HK-2 (cell line): ENCODE data around the gene ZNF496.
"Not testable (repeated sequence)": the region's sequence is repeated elsewhere in the genome, so short reads cannot be mapped to it uniquely, and the experiment has no call there.

ENCODE experiments used
- DNase-seq: peaks from one replicate; pipeline ENCODE4 v3.0.0-alpha.2; 2018; ENCODE audit not compliant: unreplicated experiment

ZNF496 gene

GRCh38 chr1:247359559-247359958, 27.9 kb upstream of the ZNF496 start:
- no peak for DNase-seq

GRCh38 chr1:247358920-247359319, 27.3 kb upstream of the ZNF496 start:
- DNase-seq: no peak

GRCh38 chr1:247357781-247358211, 26.1 kb upstream of the ZNF496 start:
- DNase-seq: peak; percentile 89

GRCh38 chr1:247357052-247357780, 25.5 kb upstream of the ZNF496 start:
- DNase-seq: no peak

GRCh38 chr1:247355160-247355559, 23.5 kb upstream of the ZNF496 start:
- DNase-seq: not testable (repeated sequence)

- no peak for DNase-seq
Observed at GRCh38 chr1:247352175-247352574, 20.5 kb upstream of the ZNF496 start.

- DNase-seq: no peak
Observed at GRCh38 chr1:247350587-247350986, 18.9 kb upstream of the ZNF496 start.

- no peak for DNase-seq
Observed at GRCh38 chr1:247347477-247348222, 16.0 kb upstream of the ZNF496 start.

- DNase-seq: no peak
Observed at GRCh38 chr1:247345881-247346280, 14.2 kb upstream of the ZNF496 start.

- no peak for DNase-seq
Observed at GRCh38 chr1:247343801-247344200, 12.1 kb upstream of the ZNF496 start.

GRCh38 chr1:247338723-247339275, 7.1 kb upstream of the ZNF496 start:
- DNase-seq: no peak

GRCh38 chr1:247337961-247338360, 6.3 kb upstream of the ZNF496 start:
- no peak for DNase-seq

- DNase-seq: no peak
Observed at GRCh38 chr1:247337250-247337746, 5.6 kb upstream of the ZNF496 start.

GRCh38 chr1:247336390-247336789, 4.7 kb upstream of the ZNF496 start:
- no peak for DNase-seq

GRCh38 chr1:247335882-247336281, 4.2 kb upstream of the ZNF496 start:
- DNase-seq: no peak

GRCh38 chr1:247334378-247335133, 2.9 kb upstream of the ZNF496 start:
- no peak for DNase-seq

- DNase-seq: no peak
Observed at GRCh38 chr1:247332623-247333361, 1.1 kb upstream of the ZNF496 start.

- DNase-seq: peak; percentile 74
Observed at GRCh38 chr1:247332215-247332622, 552 bp upstream of the ZNF496 start.

GRCh38 chr1:247331172-247331524, 519 bp downstream of the ZNF496 start:
- peak; percentile 92 for DNase-seq

GRCh38 chr1:247330548-247331171, 1.0 kb downstream of the ZNF496 start:
- DNase-seq: no peak

- no peak for DNase-seq
Observed at GRCh38 chr1:247329097-247329617, 2.5 kb downstream of the ZNF496 start.
